T-helper 2 cell treated with Interferon-gamma antibody and Interleukin-4, amounts not matched to agents 5 μg/mL and 100 μg/mL, for 36 hours (primary cell): Measurements from ENCODE around the gene PLCH1.

Experiments
- DNase-seq: peaks from one replicate; pipeline ENCODE4 v3.0.0; 2021; ENCODE audit warnings: low spot score
- H3K27ac Mint-ChIP-seq: one replicate; pipeline ENCODE4 v1.8.0; 2021; ENCODE audit warnings: mild to moderate bottlenecking, mixed read lengths
- H3K27me3 Mint-ChIP-seq: one replicate; pipeline ENCODE4 v1.8.0; 2021; ENCODE audit warnings: low read depth, mixed read lengths
- H3K36me3 Mint-ChIP-seq: one replicate; pipeline ENCODE4 v1.8.0; 2021; ENCODE audit warnings: low read depth, mixed read lengths
- H3K4me1 Mint-ChIP-seq: one replicate; pipeline ENCODE4 v1.8.0; 2021; ENCODE audit warnings: low read depth, mixed read lengths
- H3K4me3 Mint-ChIP-seq: one replicate; pipeline ENCODE4 v1.8.0; 2022; ENCODE audit warnings: mild to moderate bottlenecking, moderate library complexity, mixed read lengths
- H3K9me3 Mint-ChIP-seq: one replicate; pipeline ENCODE4 v1.8.0; 2021; ENCODE audit warnings: mixed read lengths

Gene PLCH1

DNA sequence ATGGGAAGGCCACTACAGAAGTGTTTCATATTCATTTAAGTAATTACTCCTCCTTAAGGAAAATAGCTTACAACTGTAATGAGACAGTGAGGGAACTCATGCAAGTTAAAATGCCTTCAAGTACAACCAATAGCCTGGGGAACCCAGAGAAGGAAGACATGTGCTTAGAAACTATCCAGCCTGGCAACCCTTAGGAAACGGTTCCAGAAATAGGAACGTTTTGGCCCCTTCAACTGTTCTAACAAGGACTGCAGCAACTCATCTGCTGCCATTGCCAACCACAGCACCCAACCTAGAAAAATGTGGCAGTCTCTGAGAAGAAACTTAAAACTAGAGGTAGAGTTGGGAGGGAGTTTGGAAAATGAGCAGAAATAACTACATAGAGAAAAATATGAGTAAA lies 303.8 kb downstream of the PLCH1 start:
- DNase-seq: no peak
- H3K4me3 Mint-ChIP-seq: no peak overlapping the region
- H3K27ac Mint-ChIP-seq: no peak overlapping the region
- H3K9me3 Mint-ChIP-seq: no peaks in the 10 kb centered on the region
- H3K27me3 Mint-ChIP-seq: no peaks in the 10 kb centered on the region
- no peaks in the 10 kb centered on the region for H3K4me1 Mint-ChIP-seq
- no peaks in the 10 kb centered on the region for H3K36me3 Mint-ChIP-seq

DNA sequence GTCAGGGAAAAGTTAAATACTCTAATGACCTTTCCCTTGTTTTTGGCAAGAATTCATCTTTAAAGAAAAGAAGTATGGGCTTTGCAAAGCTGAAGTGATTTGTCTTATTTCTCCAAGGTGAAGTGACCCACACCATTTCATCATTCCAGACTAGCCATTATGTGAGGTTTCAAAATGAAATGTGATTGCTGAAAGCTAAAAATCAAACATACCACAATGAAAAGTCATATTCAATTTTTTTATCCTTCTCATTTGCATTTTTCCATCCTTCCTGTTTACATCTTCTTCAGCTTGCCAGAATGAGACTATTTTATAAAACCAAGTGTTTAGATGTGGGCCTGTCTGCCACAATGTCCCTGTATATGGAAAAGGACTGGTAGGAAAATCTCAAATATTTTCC lies 309.1 kb downstream of the PLCH1 start:
- H3K4me3 Mint-ChIP-seq: no peak overlapping the region
- DNase-seq: no peak
- no peak overlapping the region for H3K27ac Mint-ChIP-seq
- H3K4me1 Mint-ChIP-seq: no peaks in the 10 kb centered on the region
- H3K27me3 Mint-ChIP-seq: peaks cover 4% of the 10 kb centered on the region
- no peaks in the 10 kb centered on the region for H3K36me3 Mint-ChIP-seq
- no peaks in the 10 kb centered on the region for H3K9me3 Mint-ChIP-seq

DNA sequence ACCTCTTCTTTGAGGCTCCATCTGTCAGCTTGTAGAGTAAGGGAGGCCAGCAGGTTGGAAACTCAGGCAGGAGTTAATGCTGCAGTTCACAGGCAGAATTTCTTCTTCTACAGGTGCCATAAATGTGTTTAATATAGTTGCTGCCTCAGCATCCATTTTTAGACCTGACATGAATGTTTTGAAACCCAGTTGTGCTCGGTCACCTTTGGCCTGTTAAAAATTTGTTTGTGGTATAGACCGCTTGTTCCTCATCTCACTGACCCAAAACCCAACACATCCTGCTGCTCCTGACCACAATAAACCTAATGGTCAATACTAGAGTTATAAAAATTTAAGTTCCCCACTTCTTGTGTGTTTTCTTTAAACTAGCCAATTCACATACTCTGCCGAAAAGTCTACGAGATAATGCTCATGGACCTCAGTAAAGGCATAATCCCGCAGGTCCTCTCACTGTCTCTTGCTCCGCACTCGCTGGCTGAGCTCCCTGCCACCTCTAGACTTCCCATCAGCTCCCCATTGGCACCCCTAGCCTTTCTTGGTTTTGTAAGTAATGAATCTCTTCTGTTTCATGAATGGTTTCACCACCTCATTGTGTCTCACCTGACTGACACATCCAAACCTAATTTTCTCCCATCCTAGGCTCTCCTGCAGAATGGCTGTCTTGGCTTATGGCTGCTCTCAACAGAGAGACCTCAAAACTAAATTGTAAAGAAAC lies 312.9 kb downstream of the PLCH1 start:
- Mint-ChIP-seq H3K27me3 (peaks cover 4% of the 10 kb centered on the region), H3K4me1 (no peaks in the 10 kb centered on the region), H3K36me3 (no peaks in the 10 kb centered on the region), H3K27ac (no peak overlapping the region), H3K9me3 (peaks cover 6% of the 10 kb centered on the region), H3K4me3 (no peak overlapping the region)
- no peak for DNase-seq

DNA sequence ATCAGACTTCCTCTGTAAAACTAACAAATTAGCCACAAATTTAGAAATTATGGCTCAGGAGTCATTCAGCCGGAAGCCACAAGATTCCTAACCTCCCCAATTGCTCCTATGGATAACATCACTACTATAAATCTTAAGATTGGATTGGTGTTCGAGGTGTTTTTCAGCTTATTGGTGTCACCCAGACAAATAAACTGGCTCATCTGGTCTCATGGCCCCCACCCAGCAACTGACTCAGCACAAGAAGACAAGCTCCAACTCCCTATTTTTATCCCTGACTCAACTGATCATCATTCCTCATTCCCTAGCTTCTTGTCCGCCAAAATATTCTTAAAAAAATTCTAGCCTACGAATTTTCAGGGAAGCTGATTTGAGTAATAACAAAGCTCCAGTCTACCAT lies 316.3 kb downstream of the PLCH1 start:
- Mint-ChIP-seq H3K27ac (no peak overlapping the region), H3K4me3 (no peak overlapping the region), H3K36me3 (no peaks in the 10 kb centered on the region), H3K27me3 (peaks cover under 1% of the 10 kb centered on the region), H3K9me3 (peaks cover 8% of the 10 kb centered on the region), H3K4me1 (no peaks in the 10 kb centered on the region)
- no peak for DNase-seq

DNA sequence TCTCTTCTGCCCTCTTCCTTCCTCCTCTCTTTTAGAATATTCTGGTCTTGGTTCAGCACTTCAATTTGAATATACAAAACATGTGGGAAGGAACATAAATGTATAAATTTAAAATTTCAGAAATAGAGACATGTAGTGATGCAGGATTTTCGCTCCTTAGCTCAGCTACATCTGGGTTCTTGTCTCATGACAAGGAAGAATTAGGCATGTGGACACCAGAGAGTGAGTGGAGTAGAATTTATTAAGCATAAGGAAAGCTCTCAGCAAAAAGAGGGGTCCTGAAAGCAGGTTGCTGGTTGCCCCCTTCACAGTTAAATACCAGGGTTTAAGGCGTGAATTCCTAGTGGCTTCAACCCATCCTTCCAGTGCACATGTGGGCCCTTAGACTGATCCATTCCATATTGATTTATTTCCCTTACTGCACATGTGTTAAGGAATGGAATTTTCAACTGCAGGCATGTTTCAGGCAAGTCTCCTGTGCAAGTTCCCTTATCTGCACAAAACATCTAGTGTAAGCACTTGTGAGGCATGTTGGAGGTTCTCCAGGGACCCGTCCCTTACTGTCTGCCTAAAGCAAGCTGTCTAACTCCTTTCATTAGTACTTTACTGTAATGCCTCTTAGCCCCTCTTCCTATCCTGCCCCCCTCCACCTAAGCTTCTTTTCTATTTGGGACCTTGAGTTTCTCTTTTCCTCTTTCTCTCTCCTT lies 318.2 kb downstream of the PLCH1 start:
- H3K27ac Mint-ChIP-seq: no peak overlapping the region
- no peaks in the 10 kb centered on the region for H3K4me1 Mint-ChIP-seq
- H3K9me3 Mint-ChIP-seq: peaks cover 8% of the 10 kb centered on the region
- DNase-seq: no peak
- H3K4me3 Mint-ChIP-seq: no peak overlapping the region
- H3K36me3 Mint-ChIP-seq: no peaks in the 10 kb centered on the region
- H3K27me3 Mint-ChIP-seq: no peaks in the 10 kb centered on the region

DNA sequence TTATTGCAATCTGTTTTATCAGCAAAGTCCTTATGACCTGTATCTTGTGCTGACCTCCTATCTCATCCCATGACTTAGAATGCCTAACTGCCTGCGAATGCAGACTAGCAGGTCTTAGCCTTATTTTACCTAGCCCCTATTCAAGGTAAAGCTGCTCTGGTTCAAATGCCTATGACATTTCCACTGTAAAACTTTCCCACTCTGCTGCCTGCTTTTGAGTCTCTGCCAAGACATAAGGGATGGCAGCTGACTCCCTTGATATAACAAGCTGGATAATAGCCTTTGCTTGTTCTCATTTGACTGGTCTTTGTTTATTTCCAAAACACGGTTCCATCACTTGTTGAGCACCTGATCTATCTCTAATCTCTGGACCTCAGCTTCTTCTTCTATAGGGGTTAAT lies 319.5 kb downstream of the PLCH1 start:
- no peak for DNase-seq
- Mint-ChIP-seq H3K4me1 (no peaks in the 10 kb centered on the region), H3K27ac (no peak overlapping the region), H3K27me3 (no peaks in the 10 kb centered on the region), H3K4me3 (no peak overlapping the region), H3K9me3 (peaks cover 8% of the 10 kb centered on the region), H3K36me3 (no peaks in the 10 kb centered on the region)

DNA sequence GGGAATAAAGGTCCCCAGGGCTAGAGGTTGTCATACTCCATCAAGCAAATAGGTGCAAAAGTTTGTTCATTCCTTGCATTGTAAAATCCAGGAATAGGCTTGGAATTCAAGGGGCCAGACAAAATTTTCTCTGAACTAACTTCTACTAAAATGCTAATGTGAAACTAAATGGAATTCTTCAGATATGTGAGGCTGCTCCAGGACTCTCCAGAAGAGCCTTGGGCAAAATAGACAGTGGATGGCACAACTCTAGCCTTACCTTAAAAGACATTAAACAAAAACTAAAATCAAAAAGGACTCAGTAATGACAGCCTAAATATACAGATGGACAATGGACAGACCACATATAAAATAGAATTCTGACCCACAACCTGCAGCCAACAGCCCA lies 320.6 kb downstream of the PLCH1 start:
- Mint-ChIP-seq H3K4me3 (no peak overlapping the region), H3K4me1 (no peaks in the 10 kb centered on the region), H3K9me3 (peaks cover 8% of the 10 kb centered on the region), H3K27ac (no peak overlapping the region), H3K36me3 (no peaks in the 10 kb centered on the region), H3K27me3 (no peaks in the 10 kb centered on the region)
- DNase-seq: no peak

DNA sequence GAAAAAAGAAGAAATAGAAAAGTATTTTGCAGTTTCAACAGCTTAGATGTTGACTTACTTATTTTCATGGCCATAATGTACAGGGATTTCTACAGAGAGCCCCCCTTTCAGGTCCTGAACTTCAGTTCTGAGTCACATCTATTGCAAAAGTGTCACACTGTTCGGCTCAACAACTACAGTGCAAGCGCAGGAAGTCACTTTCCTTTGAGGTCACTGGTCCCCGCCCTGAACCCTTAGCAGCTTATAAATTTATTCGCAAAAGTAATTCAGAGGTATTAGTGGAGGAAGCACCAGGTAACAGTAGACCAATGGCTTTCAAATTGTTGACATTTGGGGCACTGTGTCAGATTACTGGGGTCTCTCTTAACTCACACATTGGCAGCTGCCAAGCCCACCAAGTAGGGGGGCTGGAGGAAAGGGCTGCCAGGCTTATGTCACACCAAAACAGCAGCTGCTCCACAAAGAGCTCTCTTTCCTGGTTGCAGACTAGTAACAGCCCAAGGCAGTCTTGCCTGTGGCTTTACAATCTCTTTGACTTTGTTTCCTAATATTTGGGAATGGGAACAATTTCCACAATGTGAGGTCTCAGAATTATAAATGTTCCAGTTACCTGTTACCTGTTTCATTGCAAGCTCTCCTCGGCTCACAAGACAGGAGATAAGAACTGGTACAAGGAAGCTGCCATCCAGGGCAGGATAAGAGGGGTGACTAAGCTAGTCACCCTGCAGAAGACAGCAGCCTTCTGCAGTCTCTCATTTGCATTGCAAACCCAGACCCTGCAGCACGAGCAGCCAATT lies 321.1 kb downstream of the PLCH1 start:
- Mint-ChIP-seq H3K36me3 (no peaks in the 10 kb centered on the region), H3K4me1 (no peaks in the 10 kb centered on the region), H3K9me3 (peaks cover 8% of the 10 kb centered on the region), H3K27ac (no peak overlapping the region), H3K4me3 (no peak overlapping the region), H3K27me3 (no peaks in the 10 kb centered on the region)
- no peak for DNase-seq

DNA sequence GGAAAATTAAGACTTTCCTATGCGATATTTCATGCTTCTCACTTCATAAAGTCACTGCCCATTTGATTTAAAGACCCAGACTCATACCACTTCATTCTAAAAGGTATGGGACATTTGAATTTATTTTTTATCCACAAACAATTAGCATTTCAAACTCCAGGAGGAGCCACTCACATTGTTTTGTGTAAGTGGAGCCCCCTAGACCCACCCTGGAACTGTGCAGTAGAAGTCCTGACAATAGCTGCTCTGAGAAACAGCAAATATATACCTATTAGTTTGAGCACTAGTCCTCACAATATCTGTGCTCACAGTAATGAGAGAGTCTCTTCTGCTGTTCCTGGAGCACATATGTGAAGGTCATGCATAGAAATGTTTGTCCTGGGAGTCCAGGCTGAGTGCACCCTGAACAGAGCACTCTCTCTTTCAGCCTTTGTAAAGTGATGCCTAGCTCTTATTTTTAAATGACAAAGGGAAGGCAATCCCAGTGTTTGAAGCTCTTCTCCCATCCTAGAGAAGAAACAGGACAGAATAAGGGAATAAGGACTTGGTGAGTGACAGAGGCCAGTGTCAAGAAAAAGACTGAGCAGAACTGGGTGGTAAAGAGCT lies 323.9 kb downstream of the PLCH1 start:
- no peaks in the 10 kb centered on the region for H3K9me3 Mint-ChIP-seq
- H3K4me1 Mint-ChIP-seq: no peaks in the 10 kb centered on the region
- no peak for DNase-seq
- no peak overlapping the region for H3K27ac Mint-ChIP-seq
- no peaks in the 10 kb centered on the region for H3K36me3 Mint-ChIP-seq
- no peak overlapping the region for H3K4me3 Mint-ChIP-seq
- H3K27me3 Mint-ChIP-seq: no peaks in the 10 kb centered on the region

DNA sequence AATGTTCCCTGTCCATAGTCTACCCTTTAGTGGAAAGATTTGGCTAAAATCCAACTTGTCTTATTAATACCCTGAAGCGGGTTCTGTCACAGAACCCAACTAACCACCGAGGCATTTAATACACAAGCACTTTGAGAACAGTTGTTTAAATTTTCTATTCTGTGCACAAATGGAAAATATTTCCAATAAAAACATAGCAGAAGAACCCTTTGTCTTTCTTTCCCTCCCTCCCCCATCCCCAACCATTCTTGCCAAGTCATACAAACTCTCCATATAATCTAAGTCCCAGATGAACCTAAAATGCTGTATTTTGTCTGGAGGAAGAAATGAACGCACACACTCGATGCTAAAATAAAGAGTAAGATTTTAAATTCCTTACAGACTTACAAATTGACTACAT lies 324.5 kb downstream of the PLCH1 start:
- Mint-ChIP-seq H3K4me1 (no peaks in the 10 kb centered on the region), H3K27ac (no peak overlapping the region), H3K27me3 (no peaks in the 10 kb centered on the region), H3K4me3 (no peak overlapping the region), H3K9me3 (no peaks in the 10 kb centered on the region), H3K36me3 (no peaks in the 10 kb centered on the region)
- DNase-seq: no peak

DNA sequence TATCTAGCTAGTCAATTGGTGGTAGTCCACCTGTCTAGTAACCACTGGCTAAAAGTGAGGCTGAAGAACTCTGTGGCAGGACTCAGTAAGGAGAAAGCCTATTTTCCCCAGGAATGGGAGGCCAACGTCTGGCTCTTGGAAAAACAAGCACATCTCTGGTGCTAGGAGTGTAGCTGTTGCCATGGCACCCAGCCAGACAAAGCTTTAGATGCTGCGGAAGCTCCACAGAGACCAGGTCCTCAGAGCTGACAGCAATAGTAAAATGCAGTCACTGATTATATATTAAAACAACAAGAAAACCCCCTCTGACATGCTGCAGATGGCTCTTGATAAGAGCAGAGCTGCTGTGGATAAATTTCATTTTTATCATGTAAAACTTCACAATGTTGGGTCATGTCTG lies 326.5 kb downstream of the PLCH1 start:
- no peak for DNase-seq
- Mint-ChIP-seq H3K36me3 (no peaks in the 10 kb centered on the region), H3K27me3 (no peaks in the 10 kb centered on the region), H3K4me1 (no peaks in the 10 kb centered on the region), H3K27ac (no peak overlapping the region), H3K4me3 (no peak overlapping the region), H3K9me3 (no peaks in the 10 kb centered on the region)

DNA sequence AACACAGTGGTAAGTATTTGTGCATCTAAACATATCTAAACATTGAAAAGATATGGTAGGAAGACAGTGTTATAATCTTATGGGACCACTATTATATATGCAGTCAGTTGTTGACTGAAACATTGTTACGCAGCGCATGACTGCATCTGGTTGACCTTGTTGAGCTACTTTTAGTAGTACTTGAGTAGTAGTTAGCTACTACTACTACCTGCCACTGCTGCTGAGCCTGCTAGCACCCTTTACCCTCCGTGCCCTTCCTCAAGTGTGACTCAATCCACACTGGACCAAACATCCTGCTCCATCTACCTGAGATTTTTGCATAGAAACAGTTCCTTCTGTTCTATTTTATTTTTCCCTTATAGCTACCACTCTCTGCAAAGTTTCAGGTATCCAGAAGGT lies 327.8 kb downstream of the PLCH1 start:
- Mint-ChIP-seq H3K27me3 (no peaks in the 10 kb centered on the region), H3K9me3 (no peaks in the 10 kb centered on the region), H3K4me3 (no peak overlapping the region), H3K4me1 (no peaks in the 10 kb centered on the region), H3K36me3 (no peaks in the 10 kb centered on the region), H3K27ac (no peak overlapping the region)
- DNase-seq: no peak

DNA sequence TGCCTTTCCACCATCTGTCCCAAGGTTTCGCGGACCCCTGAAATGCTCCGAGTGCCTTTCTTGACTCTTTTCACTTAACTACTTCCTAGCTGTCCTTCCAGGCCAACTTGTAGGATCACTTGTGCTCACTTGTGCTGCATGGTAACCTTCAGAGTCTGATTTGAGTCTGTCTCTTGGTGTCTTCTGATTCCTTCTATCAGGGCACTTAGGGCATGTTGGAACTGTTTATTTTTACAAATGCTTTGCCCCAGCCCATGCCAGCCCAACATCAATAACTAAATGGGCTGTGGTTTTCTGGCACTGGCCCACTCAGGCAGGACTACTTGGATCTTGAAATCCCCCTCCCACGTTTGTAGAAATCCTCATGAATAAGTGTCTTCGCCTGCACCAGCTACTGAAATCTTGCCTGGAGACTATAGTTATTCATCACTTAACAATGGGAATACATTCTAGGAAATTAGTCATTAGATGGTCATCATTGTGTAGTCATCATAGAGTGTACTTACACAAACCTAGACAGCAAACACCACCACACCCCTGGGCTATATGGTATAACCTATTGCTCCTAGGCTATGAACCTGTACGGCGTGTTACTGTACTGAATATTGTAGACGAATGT lies 328.3 kb downstream of the PLCH1 start:
- H3K9me3 Mint-ChIP-seq: no peaks in the 10 kb centered on the region
- no peak for DNase-seq
- no peak overlapping the region for H3K4me3 Mint-ChIP-seq
- no peak overlapping the region for H3K27ac Mint-ChIP-seq
- H3K27me3 Mint-ChIP-seq: no peaks in the 10 kb centered on the region
- H3K36me3 Mint-ChIP-seq: no peaks in the 10 kb centered on the region
- H3K4me1 Mint-ChIP-seq: peaks cover 2% of the 10 kb centered on the region

DNA sequence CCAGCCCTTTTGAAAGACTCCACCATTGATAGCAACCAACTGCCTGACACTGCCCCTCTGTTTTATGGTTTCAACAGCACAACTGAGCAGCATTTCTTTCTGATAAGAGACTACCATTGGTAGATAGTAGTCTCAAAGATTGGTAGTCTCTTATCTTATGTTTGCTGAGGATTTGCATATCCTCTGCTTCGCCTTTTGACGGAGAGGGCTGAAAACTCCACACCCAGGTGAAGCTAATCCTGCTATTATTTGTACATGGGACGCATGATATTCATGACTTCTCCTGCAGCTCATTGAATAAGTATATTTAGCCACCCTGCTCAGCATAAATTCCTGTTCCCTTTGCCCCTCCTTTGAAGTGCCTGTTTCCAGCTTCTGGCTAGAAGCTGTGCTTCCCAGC lies 332.0 kb downstream of the PLCH1 start:
- no peak for DNase-seq
- Mint-ChIP-seq H3K4me1 (peaks cover 2% of the 10 kb centered on the region), H3K9me3 (no peaks in the 10 kb centered on the region), H3K27me3 (no peaks in the 10 kb centered on the region), H3K36me3 (no peaks in the 10 kb centered on the region), H3K27ac (no peak overlapping the region), H3K4me3 (no peak overlapping the region)
